Measurements from ENCODE around the gene CCT4.
A peak's percentile ranks its signal among the peaks of the same experiment; 100 is the strongest.
"Not testable (repeated sequence)": the region's sequence is repeated elsewhere in the genome, so short reads cannot be mapped to it uniquely, and the experiment has no call there.

Gene CCT4

DNA sequence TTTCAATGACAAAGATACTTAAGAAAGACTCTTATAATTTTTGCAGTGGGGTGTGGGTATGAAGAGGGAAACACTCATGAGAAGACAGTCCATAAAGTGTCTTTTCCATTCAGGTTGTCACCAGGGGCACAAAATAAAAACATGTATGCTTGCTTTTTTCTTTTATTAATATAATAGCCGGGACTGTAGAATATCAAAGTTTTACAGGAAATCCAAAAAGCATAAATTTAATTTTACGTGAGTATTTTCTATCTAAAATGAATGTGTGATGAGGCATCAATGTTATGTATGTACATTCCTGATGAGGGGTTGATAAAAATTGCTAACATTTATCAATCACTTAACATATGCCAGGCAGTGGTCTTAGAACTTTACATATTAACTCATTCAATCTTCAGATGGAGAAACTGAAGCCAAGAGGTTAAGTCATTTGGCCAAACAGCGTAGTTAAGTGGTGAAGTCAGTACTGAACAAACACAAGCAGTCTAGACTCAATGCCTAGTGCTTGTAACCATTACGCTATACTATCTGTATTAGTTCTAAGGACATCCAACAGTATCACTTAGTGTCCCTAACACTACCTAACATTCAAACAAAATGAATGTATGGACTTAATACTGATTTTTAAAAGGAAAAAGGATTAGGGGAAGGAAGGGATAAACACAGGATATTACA, 10.7 kb downstream of the CCT4 start:
- DNase-seq, result no peak

DNA sequence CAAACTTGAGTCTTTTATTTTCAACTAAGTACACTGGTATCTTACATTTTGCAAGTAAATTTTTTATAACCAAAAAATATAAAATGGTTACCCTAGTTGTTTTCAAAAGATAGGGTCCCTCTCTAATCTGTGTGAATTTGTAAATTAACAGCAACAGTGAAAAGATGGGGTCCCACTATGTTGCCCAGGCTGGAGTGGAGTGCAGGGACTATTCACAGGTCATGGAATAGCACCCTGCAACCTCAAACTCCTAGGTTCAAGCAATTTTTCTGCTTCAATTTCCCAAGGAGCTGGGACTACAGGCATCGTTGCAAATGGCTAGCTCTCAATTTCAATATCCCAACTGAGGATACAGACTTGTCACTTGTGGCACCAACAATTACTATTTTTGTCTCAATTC, 12.1 kb downstream of the CCT4 start:
- no peak for DNase-seq

DNA sequence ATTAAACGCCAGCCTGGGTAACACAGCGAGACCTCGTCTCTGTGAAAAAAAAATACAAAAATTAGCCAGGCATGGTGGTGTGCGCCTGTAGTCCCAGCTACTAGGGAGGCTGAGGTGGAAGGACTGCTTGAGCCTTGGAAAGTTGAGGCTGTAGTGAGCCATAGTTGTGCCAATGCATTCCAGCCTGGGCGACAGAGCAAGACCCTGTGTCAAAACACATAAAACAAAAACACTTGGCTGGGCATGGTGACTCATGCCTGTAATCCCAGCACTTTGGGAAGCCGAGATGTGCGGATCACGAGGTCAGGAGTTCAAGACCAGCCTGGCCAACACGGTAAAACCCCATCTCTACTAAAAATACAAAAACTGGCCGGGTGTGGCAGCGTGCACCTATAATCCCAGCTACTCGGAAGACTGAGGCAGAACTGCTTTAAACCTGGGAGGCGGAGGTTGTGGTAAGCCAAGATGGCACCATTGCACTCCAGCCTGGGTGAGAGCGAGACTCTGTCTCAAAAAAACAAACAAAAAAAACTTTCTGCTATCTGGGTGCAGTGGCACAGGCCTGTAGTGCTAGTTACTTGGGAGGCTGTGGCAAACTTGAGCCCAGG, 21.9 kb downstream of the CCT4 start:
- DNase-seq, result not testable (repeated sequence)

DNA sequence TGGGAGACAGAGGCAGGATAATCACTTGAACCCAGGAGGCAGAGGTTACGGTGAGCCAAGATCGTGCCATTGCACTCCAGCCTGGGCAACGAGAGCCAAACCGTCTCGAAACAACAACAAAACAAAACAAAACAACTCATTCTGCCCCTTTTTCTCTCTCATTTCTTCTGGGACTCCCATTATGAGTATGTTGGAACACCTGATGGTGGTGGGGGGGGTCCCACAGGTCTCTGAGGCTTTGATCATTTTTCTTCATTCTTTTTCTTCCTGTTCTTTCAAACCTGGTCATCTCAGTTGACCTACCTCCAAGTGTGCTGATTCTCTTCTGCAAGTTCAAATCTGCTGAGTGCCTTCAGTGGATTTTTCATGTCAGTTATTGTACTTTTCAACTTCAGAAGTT, 26.4 kb downstream of the CCT4 start:
- DNase-seq, result no peak

DNA sequence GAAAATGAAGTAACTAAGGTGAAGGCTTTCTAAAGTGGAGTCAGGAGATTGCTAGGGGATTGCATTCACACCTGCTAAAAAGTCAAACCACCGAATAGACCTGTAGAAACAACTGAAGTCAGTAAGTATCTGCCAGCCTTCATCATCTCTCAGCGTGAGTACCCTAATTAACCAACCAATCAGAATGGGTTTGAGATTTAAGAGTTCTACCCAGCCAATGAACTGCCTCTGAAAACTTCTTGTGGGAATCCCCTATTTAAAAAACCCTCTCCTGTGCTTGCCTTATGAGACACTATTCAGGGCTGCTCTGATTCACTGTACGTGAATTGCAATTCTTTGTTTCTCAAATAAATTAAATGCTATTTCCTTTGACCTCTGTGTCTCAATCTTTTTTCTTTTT, 31.2 kb downstream of the CCT4 start:
- no peak for DNase-seq

DNA sequence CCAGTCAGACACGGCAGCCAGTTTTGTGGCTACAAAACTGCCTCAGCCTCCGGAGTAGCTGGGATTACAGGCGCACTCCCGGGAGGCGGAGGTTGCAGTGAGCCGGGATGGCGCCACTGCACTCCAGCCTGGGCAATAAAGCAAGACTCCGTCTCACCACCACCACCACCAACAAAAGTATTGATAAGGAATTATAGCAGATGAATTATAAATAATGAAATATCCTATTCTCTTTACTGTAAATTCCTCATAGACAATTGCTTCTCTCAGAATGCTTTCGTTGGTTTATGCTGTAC, 33.2 kb downstream of the CCT4 start:
- DNase-seq, result no peak

DNA sequence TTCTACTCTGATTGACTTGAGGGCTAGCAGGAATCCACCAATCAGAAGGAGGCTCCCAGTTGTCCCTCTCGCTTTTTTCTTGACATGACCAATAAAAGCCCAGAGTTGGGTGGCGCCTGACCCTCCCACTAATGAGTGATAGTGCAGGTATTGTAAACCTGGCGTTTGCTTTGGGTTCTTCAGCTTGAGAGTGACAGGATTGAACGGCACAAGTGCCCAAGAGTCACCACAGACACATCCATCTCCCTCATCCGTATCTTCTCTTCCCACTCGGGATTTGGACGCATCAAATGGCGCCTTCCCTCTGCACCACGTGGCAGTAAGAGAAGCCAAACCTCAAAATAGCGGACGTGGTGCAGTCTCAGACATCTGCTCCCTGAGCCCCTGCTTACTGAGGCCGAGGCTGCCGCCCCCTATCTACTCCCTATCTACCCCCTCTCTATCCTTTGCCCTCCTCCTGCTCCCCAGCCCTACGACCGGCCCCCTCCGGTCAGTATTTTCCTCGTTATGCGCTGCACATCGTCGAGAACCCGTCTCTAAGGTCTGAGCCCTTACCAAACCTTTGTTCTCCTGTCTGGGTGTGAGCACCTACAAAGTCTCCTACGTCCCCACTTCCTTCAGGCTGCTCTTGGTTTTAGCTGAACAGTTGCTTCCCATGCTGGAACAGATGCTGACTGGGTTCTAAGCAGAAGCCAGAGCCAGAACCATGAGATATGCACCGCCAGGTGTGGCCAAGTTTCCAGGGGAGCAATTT, 33.7 kb downstream of the CCT4 start:
- DNase-seq, result peak; percentile 79

DNA sequence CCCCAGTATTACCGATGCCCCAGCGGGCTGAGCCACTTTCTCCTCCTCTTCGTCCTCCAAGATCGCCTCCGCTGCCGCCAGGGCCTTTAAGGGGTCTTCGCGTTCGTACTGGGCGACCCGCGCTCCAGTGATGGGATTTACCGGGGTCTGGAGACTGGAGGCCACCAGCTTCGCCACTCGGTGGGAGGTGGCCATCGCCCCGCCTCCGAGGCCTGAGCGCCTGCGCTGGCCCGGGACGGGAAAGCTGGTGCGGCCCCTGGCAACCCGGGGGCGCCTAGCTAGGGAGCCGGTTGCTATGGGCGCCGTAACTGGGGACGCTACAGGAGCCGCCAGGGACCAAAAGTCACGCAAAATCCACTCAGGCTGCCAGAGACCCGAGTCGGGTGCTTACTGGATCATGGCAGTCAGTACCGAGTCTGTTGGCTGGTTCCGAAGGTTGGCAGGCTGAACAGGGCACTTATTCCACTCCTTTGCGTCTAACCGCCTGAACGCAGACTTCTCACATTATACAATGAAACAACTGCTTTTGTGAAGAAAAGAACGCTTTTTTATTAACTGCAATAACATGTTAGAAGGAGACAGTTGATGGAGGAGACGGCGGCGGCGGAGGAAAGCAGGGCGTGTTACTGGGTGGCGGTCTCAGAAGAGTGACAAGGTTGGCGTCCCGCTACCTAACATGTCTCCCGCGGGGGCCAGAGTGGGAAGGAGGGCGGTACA, 34.5 kb downstream of the CCT4 start, which contains the start of gene FAM161A:
Gene FAM161A (minus strand): TSS at position 214 of the 717 bp plus-strand sequence. CDS start 19 bp downstream, at position 195.
- peak; percentile 56 for DNase-seq

DNA sequence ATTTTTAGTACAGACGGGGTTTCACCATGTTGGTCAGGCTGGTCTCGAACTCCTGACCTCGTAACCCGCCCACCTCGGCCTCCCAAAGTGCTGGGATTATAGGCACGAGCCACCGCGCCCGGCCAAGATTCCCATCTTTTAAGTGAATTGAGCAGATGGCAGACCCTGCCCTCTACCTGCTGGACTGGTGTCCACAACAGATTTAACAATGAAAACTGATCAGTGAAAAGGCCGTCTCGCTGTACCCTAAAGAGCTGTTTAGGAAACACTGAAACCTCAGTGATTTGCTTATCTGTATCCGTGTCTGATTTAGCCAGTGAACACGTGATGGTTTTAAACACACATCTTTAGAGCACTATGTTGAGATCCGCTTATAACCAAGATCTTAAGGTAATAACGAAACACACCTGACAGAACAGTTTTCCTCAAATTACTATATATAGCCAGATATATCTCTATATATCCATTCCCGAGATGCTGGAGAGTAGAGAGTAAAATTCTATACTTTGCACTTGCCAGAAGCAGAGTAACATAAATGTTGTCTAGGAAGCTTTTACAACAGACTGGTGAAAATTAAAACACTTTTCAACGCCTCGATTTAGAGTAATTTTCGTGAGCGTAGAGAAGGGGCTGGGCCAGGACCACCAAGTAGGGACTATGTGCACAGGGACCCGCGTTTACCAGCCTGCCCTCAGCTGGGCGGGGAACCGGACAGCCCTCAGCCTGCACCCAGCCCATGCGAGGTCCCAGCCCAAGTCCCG, 35.2 kb downstream of the CCT4 start:
- no peak for DNase-seq

DNA sequence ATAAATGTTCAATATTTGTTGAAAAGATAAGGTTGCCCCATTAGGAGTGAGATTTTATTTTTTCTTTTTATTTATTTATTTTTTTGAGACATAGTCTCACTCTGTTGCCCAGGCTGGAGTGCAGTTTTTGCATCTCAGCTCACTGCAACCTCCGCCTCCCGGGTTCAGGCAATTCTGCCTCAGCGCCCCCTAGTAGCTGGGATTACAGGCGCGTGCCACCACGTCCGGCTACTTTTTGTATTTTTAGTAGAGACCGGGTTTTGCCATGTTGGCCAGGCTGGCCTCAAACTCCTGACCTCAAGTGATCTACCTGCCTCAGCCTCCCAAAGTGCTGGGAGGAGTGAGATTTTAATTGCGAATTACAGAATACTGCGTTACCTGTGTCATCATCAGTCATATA, 37.2 kb downstream of the CCT4 start:
- not testable (repeated sequence) for DNase-seq

DNA sequence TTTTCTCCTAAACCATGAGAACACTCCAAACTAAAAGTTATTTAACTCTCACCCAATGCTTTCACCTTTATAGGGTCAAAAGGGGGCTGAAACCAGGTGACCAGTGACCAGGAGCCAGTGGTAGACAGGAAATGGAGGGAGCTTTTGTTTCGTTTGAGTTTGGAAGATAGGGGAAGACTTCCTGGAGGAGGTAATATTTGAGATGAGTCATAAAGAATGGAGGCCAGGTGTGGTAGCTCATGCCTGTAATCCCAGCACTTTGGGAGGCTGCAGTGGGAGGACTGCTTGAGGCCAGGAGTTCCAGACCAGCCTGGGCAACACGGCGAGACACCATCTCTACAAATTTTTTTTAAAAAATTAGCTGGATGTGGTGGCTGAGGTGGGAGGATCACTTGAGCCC, 43.1 kb downstream of the CCT4 start:
- no peak for DNase-seq

DNA sequence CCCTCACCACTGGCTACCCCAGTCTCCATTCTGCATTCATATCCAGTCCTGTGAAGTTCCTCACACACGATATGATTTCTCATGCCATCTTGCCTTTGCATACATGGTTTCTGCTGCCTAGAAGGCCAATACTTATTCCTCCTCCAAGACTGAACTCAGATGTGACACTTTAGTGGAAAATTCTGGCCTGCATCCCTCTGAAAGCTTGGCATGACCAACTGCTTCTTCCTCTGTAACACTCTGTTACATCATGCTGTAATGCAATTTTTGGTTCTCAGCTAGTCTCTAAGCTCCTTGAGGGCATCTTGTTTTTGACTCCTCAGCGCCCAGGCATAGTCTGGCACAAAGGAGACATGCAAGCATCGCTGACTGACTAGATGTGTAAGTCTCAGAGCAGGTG, 47.2 kb downstream of the CCT4 start:
- no peak for DNase-seq

DNA sequence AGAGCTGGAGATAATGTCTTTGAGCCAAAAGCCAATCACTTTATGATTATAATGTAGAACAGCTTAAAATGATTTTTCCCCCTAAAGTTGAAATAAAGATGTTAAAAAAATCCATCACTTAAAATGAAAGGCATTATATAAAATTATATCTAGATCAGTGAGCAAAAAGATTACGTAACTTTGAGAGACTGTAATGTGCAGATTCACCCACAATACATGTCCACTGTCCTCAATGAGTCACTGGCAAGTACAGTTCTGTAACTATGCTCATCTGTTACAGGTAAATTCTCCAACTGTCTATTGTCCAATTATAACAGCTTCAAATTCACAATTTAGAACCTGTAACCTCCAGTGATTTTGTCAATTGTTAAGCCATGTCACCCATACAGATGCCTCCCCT, 53.6 kb downstream of the CCT4 start:
- DNase-seq, result no peak

DNA sequence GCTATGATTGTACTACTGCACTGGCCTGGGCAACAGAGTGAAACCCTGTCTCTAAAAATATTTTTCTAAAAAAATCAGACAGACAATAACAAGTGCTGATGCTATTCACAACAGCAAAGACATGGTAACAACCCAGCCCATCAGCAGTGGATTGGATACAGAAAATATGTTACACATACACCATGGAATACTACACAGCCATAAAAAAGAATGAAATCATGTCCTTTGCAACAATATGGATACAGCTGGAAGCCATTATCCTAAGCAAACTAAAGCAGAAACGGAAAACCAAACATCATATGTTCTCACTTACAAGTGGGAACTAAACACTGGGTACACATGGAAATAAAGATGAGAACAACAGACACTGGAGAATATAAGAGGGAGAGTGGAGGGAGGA, 54.5 kb downstream of the CCT4 start:
- DNase-seq, result no peak

DNA sequence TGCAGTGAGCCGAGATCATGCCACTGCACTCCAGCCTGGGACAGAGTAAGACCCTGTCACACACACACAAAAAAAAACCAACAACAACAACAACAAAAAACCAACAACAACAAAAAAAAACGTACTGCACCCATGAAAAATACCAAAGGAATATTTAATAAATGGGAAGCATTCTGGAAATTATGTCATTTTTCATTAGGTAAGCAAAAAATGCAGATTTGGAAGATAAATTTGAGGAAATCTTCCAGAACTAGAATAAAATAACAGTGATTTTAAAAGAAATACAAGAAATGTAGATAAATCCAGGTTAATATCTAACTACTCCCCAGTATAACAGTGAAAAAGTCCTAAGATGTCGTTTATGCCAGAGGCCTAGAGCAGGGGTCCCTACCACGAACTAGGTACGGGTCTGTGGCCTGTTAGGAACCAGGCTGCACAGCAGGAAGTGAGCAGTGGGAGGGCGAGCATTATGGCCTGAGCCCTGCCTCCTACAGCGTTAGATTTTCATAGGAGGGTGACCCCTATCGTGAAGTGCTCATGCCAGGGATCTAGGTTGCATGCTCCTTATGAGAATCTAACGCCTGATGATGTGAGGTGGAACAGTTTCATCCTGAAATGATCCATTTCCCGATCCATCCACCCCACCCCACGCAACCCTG, 56.1 kb downstream of the CCT4 start:
- no peak for DNase-seq

DNA sequence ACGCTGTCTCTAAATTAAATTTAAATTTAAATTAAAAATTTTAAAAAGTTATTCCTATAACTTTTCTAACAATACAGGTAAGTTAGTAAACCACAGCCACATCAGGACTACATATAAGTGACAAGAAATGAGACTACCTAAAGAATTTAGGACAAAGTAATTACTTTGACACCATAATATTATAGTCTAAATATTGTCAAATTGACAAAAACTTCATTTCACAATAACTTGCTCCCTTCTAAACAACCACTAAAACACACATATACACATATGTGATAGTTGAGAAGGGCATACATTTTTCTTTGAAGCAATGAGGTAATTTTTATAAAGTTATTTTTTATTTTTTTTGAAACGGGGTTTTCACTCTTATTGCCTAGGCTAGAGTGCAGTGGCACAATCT, 66.2 kb downstream of the CCT4 start:
- no peak for DNase-seq

All from activated CD4-positive, alpha-beta T cell treated with anti-CD3 and anti-CD28 coated beads for 1 hour (primary cell).